COR-L47 (cell line): ENCODE measurements around the gene SDF2.

Source experiments
- DNase-seq: peaks from one replicate; lab custom pipeline; 2025; lab: John Stamatoyannopoulos, UW

Gene SDF2, protein sequence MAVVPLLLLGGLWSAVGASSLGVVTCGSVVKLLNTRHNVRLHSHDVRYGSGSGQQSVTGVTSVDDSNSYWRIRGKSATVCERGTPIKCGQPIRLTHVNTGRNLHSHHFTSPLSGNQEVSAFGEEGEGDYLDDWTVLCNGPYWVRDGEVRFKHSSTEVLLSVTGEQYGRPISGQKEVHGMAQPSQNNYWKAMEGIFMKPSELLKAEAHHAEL

DNA sequence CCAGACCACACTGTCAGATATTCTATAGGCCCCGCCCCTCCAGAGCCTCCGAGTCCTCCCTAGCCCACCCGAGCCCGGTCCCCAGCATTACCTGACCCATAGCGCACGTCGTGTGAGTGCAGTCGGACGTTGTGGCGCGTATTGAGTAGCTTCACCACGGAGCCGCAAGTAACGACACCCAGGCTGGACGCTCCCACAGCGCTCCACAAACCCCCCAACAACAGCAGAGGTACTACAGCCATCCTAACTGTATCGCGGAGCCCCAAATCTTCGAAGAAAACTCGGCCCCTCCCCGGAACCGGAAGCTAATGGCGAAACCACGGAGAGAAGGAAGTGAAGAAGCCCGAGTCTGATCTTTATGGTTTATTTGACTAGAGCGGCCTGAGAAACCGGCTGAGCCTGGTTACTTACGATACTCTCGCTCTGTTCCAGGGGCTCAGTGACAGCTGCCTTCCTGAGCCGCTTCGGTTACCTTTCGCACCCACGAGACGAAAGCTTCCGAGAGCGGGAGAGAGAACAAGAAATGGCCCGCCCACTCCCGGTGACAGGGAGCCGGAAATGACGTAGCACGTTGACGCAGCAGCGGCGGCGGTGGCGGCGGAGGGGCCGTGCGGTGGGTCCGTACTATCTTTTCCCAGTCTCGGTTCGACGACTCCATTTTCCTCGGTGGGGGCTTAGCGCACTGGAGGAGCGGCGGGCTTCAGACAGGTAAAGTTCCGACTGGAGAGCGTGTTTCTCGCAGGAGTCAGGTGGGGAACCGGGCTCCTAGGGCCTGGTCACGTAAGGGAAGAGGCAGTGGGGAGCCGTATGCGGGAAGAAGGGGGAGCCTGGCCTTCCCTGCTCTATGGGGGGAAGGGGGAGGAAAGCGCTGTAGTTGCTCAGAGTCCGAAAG lies at the start of gene SDF2, which contains the start of gene SUPT6H:
Gene SDF2, minus strand, starts transcription at position 272 of the 892 bp plus-strand sequence. Its CDS starts 30 bp downstream, at position 242.
Gene SUPT6H, plus strand, starts transcription at position 571 of the 892 bp plus-strand sequence. CDS start 11,197 bp downstream, outside the sequence.
- DNase-seq, result peak; percentile 86

DNA sequence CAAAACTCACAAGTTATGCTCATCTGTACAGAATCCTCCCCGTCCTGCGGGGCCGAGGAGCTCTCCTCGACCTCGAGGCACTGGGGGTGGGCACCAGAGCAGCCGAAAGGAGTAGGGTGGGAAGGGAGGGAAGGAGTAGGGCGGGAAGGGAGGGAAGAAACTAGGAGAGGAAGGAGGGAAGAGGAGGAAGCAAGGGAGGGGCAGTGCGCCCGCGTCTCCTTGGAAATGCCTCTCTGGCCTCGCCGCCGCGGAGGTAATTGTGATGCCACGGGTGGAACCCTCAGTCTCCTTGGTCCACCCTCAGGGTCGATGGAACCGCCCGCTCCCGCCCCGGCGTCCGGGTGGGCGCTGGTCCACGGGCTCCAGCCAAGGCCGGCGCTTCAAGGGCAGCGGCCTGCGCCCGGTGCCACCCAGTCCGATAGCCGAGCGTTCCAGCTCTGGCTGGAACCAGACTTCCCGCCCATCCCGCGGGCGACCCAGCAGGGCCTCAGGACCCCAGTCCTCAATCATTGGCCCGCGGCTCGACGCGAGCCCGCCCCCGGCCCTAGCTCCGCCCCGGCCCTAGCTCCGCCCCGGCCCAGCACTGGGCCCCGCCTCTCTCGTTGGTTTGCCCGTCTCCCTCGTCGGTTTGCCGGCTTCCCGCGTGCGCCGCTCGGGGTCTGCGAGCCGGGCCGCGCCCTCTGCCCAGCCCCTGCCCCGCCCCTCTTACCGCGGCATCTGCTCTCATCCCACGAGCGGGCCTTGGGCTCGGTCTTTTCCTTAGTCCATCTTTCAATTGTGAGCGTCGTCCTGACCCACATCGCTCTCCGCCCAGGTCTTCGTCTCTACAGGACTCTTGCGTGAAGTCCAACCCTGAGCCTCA lies 49.4 kb upstream of the SDF2 start:
- DNase-seq, result peak; percentile 84

DNA sequence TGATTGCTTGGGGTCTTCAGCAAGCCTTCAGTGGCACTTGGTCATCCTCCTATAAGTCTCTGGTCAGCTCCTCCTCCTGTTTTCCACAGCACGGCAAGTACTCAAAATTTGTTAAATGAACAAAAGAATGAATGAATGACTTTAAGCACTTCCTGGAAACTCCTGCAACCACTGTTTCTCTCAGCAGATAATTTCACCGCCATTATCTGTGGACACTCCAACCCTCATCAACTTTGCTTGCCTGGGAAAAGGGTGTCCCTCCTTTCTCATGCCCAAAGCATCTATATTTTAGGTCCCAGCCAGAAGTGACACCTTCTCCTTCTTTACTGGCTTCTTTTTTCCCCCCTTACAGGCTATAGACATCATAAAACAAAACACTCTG lies 45.6 kb upstream of the SDF2 start:
- DNase-seq, result no peak

DNA sequence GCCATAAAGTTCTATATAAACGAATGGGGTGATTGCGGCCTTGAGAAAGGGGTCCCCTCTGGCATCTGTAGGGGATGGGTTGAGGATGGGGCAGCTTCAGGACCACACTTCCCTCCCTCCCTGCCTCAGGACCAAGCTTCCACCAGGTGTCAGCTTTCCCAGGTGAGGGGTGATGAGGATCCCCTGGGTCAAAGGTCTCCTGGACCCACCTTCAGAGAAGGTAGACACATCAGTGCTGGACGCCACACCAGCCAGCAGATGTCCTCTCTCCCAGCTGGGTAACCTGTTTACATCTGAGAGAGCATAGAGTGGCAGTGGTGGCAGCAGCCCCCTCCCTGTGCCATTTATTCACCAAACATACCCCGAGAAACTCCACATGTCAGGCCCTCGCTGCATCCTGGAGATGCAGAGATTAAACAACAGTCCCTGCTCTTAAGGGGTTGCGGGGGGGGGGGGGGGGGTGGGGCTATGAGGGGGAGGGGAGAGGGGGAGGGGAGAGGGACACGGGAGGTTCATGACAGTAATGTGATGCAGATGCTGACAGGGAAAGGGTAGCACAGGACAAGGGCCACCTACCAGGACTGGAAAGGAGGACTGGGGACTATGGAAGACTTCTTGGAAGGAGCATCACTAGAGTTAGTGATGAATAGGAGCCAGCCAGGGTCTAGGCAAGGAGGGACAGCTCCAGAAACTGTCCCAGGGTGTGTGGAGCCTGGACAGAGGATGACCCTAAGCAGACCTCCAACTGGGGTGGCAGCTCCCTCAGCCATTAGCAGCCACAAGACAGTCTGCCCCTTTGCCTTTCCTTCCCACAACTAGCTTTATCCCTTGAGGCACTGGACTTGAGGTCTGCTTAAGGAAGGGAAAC lies 45.0 kb upstream of the SDF2 start:
- DNase-seq, result no peak

DNA sequence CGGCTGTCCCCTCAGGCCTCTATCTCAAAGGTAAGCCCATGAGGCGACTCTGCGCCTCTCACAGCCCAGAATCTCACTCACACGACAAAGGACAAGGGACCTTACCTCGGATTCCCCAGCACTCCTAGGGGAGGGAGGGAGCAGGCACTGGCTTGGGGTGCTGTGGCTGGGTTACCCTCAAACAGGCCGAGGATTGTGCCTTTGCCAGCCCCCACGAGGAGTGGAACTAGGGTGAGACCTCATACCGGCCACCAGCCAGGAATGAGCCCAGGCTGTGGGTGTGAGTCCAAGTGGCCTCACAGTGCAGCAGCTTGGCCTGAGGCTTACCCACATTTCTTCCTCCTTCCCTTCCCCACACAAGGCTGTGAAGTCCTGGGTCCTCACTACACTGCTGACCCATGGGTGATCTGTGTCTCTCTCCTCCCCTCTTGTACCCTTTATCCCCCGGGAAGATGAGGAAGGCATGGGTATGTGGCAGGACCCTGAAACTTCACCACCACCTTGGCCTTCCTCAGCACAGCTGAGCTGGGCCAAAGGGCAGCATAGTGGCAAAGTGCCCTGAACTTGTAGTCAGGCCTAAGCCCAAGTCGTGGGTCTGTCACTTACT lies 44.1 kb upstream of the SDF2 start:
- DNase-seq, result no peak

DNA sequence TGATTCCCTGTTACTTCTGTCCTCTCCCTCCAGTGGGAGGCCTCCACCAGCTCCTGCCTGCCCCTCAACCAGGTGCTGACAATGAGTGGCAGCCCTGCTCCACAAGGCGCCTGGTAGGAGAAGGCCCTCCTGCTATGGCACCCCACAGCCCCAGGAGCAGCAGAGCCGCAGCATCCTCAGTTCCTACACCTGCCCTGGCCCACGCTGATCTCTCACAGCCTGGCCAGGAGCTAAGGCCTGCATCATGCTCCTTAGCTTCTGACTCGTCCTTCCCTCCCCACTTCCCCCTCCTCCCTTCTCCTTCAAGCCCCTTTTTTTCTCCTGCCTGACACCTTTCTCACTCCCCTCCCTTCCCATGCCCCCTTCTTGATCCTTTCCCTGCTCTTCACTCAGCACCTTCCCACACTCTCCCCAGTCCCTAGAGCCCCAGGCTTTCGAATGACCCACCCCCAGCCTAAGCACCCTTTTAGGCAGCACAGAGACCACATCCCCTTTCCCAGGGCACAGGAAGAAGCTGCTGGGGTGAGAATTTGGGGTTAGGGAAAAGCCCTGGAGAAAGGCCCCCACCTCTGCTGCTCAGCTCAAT lies 43.5 kb upstream of the SDF2 start:
- DNase-seq, result peak; percentile 18

DNA sequence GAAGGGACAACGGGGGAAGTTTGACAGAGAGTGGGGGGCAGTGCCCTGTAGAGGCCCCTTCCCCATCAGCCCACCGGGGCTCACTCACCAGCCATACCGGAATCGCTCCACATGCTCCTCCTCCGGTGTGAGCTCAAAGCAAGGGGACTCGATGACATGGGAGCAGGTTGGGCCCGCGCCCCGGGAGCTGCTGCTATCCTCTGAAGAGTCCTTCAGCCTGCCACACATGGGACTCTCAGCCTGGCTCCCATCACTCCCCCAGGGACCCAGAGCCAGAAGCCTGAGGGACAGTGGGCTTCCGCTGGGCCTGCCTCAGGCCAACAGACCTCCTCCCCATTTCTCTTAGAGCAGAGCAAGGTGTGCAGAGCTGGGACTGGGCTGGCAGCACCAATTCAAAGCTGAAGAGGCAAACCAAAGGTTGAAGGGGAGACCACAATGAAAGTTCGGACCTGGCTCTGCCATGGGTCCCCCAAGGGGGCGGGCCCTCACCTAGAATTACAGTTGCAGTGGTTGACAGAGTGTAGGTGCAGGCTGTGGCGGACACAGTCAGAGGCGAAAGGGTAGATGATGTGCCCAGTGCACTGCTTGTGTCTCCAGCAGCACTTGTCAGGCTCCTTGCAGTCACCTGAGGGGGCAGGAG lies 42.6 kb upstream of the SDF2 start:
- no peak for DNase-seq

DNA sequence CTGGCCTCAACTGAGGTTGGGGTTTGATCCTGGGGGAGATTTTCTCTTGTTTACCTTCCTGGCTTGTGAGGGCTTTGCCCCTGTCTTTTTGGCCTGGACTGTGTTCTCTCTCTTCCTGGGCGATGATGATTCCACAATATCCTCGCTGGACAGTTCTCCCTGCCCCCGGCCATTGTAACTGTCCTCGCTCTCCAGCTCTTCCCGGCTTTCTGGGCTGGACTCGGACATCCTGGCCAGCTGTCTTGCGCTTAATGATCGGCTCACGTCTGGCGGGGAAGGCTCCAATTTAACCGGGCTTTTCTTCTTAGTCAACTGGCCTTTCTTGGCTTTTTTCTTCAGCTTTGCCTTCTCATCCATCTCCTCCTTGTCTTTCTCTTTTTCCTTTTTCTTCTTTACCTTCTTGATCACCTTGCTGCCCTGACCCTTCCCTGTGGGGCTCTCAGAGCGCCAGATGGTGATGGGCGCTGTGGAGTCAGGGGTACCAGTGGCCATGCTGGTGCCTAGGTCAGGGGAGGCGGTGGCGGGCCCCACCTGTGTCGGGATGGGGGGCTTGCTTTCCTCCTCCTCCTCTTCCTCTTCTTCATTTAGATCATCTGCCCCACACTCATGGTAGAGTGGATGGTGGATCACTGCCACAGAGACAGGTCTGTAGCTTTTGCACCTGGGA lies 42.0 kb upstream of the SDF2 start:
- no peak for DNase-seq

DNA sequence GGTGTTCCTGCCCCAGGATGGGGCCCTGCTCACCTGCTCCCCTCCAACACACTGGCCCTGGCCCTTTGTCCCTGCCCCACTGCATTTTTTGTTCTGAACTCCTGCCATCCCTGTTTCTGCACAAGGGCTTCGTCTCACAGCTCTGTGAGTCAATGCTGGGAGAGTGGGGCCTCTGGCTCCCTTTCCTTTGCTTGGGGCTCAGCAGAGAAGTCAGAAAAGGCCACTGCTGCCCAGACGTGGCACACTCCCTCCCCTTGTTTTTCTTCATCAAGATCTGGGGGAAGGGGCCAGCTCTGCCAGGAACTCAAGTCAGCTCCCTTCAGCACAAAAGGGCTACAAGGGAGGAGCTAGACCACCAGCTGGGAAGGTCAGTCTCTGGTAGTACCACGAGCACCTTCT lies 41.0 kb upstream of the SDF2 start:
- no peak for DNase-seq

DNA sequence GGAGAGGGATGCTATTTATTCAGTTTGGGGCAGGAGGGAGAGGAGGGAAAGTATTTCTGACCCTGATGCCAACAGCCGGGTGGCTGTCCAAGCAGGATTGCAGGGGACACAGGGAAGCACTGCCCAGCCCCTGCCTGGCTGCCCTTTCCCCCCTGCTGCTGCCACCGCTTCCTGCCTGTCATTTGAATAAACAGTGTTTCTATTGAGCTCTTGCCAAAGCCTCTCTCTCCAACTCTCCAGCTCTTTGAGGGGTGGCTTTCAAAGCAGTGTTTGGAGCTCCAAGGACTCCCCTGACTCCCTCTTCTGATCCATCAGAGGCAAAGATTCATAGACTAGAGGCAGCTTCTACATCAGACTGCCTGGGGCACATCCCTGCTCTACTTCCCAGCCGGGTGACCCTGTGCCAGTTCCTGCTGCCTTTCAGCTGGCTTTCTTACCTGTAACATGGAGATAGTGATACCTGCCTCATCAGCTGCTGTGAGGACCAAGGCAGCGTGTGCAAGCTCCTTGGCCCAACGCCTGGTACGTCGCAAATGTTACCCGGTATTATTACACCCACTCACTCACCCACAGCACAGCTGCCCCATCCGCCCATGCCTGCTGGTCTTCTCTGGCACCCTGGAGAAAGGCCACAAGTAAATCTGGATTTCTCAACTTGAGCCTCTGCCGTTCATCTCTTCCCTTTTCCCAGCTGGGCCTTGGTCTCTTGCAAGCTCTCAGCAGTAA lies 40.5 kb upstream of the SDF2 start:
- peak; percentile 75 for DNase-seq

DNA sequence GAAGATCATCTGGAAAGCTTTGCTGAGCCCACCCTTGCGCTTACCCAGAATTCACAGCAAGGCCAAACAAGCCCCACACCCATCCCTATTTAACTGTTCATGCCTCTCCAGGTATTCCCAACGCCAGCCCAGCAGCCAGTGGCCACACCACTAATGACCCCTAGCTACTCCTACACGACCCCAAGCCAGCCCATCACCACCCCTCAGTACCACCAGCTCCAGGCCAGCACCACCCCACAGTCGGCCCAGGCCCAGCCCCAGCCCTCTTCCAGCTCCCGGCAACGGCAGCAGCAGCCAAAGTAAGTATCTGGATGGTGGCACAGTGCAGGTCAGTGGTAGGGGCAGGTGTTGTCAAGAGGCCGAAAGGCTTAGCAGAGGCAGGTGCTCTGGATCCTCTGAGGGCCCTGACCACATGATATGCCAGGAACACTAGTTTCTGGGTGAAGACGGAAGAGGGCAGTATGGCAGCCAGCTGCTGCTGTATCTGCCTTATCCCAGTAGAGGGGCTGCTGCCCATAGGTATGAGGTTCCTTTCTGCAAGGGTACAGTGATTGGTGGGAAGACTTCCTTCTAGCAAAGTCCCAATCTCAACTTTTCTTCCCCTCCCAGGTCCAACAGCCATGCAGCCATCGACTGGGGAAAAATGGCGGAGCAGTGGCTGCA lies 39.3 kb upstream of the SDF2 start:
- no peak for DNase-seq

DNA sequence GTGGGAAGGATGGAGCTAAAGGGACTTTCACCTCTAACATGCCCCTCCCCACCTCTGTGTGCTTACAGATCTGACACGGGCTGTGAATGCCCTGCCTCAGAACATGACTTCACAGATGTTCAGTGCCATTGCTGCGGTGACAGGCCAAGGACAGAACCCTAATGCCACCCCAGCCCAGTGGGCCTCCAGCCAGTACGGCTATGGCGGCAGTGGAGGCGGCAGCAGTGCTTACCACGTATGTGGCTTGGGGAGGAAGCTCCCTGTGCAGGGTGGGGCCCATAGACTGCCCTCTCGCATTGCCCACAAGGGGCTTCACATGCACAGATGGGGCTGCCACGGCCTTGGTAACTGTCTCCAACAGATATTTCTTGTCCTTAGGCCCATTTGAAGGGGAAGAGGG lies 38.6 kb upstream of the SDF2 start:
- DNase-seq, result no peak

DNA sequence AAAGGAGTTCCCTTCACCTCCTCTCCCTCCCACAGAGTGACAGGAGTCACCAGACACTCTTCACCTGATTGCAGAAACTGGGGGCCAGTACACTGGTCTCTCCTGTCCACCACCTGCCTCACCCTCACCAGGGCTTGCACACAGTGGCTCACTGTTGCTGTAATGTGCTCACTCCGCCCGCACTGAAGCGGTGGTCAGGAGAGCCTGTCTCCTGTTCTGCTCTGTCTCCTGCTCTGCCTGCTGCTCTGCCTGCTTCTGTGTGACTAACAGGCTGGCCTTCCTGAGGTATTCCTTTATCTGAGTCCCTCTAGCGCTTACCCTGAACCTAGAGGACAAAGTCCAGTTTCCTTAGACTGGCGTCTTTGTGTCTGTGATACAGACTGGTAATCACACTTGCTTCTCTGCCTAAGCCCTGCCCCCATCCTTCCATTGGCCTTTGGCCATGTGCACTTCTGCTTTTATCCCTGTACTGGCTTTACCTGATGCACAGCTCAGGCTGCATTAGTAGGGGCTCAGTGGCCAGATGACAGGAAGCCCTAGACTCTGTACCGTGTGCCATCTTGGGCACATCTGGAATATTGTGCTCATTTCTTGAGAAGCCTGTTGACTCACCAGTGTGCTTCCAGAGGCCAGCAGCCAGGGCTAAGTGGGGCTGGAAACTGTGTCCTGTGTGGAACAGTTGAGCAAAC lies 36.7 kb upstream of the SDF2 start:
- no peak for DNase-seq

DNA sequence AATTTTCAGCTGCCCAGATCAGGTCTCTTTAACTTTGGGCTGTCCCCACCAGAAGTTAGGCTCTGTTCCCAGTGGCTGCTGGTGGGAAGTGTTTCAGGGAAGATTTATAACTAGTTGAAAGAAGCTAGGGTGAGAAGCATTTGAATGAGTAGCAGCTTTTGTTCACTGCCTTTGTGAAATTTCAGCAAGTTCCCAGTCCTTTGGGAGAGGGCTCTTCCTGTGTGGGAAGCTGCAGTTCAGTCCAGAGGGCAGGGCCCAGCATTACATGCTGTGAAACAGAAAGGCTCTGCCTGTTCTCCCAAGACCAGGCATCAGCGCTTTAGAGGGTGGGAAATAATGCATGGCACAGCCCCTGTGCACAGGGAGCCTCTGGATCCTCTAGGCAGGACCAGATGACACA lies 32.2 kb upstream of the SDF2 start:
- no peak for DNase-seq

DNA sequence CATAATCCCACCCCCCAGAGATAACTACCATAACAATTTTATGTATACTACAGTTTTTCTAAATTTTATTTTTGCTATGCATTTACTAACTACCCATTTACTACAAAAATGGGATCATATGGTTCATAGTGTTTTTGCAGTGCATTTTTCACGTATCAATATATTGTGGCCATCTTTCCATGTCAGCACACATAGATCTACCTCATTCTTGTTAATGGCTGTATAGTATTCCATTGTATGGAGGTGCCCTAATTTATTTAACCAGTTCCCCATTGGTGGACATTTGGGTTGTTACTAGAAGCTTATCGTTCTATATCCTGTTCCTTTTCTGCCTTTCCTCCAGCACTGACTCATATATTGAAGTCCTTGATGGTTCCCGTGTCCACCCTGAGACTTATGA lies 27.3 kb upstream of the SDF2 start:
- no peak for DNase-seq

DNA sequence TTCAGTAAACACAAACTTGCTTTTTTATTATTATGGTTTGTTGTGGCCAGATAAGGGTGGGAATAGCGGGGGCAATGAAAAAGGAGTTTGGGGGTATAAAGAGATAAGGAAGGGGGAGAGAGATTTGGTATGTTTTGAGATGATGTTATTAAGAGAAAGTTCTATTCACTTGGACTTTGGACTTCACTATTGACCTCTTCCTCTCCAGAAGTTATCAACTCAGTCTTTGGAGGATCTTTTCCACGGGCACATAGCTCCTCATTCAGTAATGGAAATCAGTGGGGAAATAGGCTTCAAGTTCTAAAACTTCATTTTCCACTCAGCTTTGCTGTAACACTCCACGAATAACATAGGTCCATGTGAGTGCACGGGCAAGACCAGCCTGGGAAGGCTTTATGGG lies 26.8 kb upstream of the SDF2 start:
- DNase-seq, result no peak

DNA sequence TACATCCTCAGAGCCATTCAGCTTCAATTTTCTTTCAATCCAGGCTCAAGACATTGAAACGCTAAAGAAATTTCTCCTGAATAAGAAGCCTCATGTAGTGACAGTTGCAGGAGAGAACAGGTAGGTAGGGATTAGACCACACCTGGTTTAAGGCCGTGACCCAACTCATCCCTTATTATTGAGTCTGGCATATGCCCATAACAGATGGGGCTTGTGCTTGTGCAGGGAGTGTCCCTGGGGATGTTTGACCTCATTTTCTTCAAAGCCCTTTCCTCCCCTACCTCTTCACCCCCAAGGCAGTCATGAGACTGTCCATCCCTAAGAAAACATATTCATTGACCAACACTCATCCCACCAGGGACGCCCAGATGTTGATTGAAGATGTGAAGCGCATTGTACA lies 24.6 kb upstream of the SDF2 start:
- DNase-seq, result no peak

DNA sequence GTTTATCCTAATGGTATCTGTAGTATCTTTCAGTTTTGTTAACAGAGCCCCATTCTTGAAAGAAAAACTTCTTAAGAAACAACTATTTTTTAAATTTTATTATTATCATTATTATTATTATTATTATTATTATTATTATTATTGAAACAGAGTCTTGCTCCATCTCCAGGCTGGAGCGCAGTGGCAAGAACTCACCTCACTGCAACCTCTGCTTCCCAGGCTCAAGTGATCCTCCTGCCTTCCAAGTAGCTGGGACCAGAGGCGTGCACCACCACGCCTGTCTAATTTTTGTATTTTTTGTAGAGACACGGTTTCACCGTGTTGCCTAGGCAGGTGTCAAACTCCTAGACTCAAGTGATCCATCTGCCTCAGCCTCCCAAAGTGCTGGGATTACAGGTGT lies 23.7 kb upstream of the SDF2 start:
- no peak for DNase-seq
